Muscle layer of colon (tissue), 2 donors: ENCODE measurements around the gene IL34.
A peak's percentile ranks its signal among the peaks of the same experiment; 100 is the strongest.

Experiments
- H3K27ac ChIP-seq: one replicate; pipeline ENCODE4 v1.7.0; 2013; ENCODE audit warnings: low read depth, mild to moderate bottlenecking, low read length, moderate library complexity
- H3K27me3 ChIP-seq, 2 donors: one replicate each; pipeline ENCODE4 v1.7.0; 2013; ENCODE audit warnings: low read length in 2 of 2, mild to moderate bottlenecking in 2 of 2; ENCODE audit not compliant: insufficient read depth in 2 of 2, control insufficient read depth in 1 of 2
- H3K36me3 ChIP-seq: one replicate; pipeline ENCODE4 v1.7.0; 2013; ENCODE audit warnings: mild to moderate bottlenecking, low read length; ENCODE audit not compliant: insufficient read depth
- H3K4me1 ChIP-seq: one replicate; pipeline ENCODE4 v1.7.0; 2013; ENCODE audit warnings: mild to moderate bottlenecking, low read length; ENCODE audit not compliant: insufficient read depth
- H3K4me3 ChIP-seq, 2 donors: one replicate each; pipeline ENCODE4 v1.7.0; 2013; ENCODE audit warnings: low read length in 2 of 2, low read depth in 1 of 2, mild to moderate bottlenecking in 1 of 2, moderate library complexity in 1 of 2
- H3K9ac ChIP-seq: one replicate; pipeline ENCODE4 v1.7.0; 2013; ENCODE audit warnings: low read length
- H3K9me3 ChIP-seq: one replicate; pipeline ENCODE4 v1.7.0; 2013; ENCODE audit warnings: mild to moderate bottlenecking, low read length
- donor health status: abdominal sarcoma.
- donor health status: Adenocarcinoma of cecum.

IL34 gene

GRCh38 chr16:70651524-70651923 lies 5.2 kb downstream of the IL34 start:
- no peak overlapping the region for H3K27ac ChIP-seq
- peaks cover 7% of the 10 kb centered on the region for H3K4me1 ChIP-seq
- no peak overlapping the region for H3K9ac ChIP-seq
- no peaks in the 10 kb centered on the region for H3K36me3 ChIP-seq
- no peaks in the 10 kb centered on the region for H3K9me3 ChIP-seq
- H3K27me3 ChIP-seq: no peaks in the 10 kb centered on the region
- no peak overlapping the region for H3K4me3 ChIP-seq

- Histone ChIP-seq H3K36me3 (no peaks in the 10 kb centered on the region), H3K9ac (no peak overlapping the region), H3K27me3 (no peaks in the 10 kb centered on the region), H3K27ac (no peak overlapping the region), H3K4me3 (no peak overlapping the region), H3K4me1 (peaks cover 7% of the 10 kb centered on the region), H3K9me3 (no peaks in the 10 kb centered on the region)
Observed at GRCh38 chr16:70652322-70652721, 6.0 kb downstream of the IL34 start.

- Histone ChIP-seq H3K27me3 (no peaks in the 10 kb centered on the region), H3K4me1 (peaks cover 7% of the 10 kb centered on the region), H3K9ac (no peak overlapping the region), H3K27ac (no peak overlapping the region), H3K9me3 (no peaks in the 10 kb centered on the region), H3K4me3 (no peak overlapping the region), H3K36me3 (no peaks in the 10 kb centered on the region)
Observed at GRCh38 chr16:70653406-70653805, 7.0 kb downstream of the IL34 start.

GRCh38 chr16:70653809-70654771 lies 7.7 kb downstream of the IL34 start:
- H3K27me3 ChIP-seq: no peaks in the 10 kb centered on the region
- H3K4me3 ChIP-seq: peak overlapping the region in 1 of 2 donors; percentile 45
- H3K36me3 ChIP-seq: no peaks in the 10 kb centered on the region
- no peaks in the 10 kb centered on the region for H3K9me3 ChIP-seq
- no peak overlapping the region for H3K9ac ChIP-seq
- H3K4me1 ChIP-seq: peaks cover 7% of the 10 kb centered on the region
- H3K27ac ChIP-seq: peak overlapping the region; percentile 30

- Histone ChIP-seq H3K4me3 (no peak overlapping the region), H3K27ac (no peak overlapping the region), H3K9ac (no peak overlapping the region), H3K36me3 (no peaks in the 10 kb centered on the region), H3K27me3 (no peaks in the 10 kb centered on the region), H3K4me1 (peaks cover 7% of the 10 kb centered on the region), H3K9me3 (no peaks in the 10 kb centered on the region)
Observed at GRCh38 chr16:70656065-70656711, 9.8 kb downstream of the IL34 start.

- Histone ChIP-seq H3K9ac (no peak overlapping the region), H3K36me3 (no peaks in the 10 kb centered on the region), H3K4me3 (no peak overlapping the region), H3K27me3 (no peaks in the 10 kb centered on the region), H3K27ac (no peak overlapping the region), H3K9me3 (no peaks in the 10 kb centered on the region), H3K4me1 (peaks cover 7% of the 10 kb centered on the region)
Observed at GRCh38 chr16:70656712-70657263, 10.4 kb downstream of the IL34 start.

- Histone ChIP-seq H3K9me3 (no peaks in the 10 kb centered on the region), H3K36me3 (no peaks in the 10 kb centered on the region), H3K4me3 (no peak overlapping the region), H3K9ac (no peak overlapping the region), H3K27ac (no peak overlapping the region), H3K4me1 (peaks cover 16% of the 10 kb centered on the region), H3K27me3 (no peaks in the 10 kb centered on the region)
Observed at GRCh38 chr16:70657956-70658355, 11.6 kb downstream of the IL34 start.

- Histone ChIP-seq H3K9ac (no peak overlapping the region), H3K4me1 (peaks cover 16% of the 10 kb centered on the region), H3K9me3 (no peaks in the 10 kb centered on the region), H3K36me3 (peaks cover 7% of the 10 kb centered on the region), H3K27ac (no peak overlapping the region), H3K4me3 (no peak overlapping the region), H3K27me3 (no peaks in the 10 kb centered on the region)
Observed at GRCh38 chr16:70658921-70659320, 12.6 kb downstream of the IL34 start.

GRCh38 chr16:70659546-70659945 lies 13.2 kb downstream of the IL34 start:
- Histone ChIP-seq H3K4me1 (peaks cover 10% of the 10 kb centered on the region), H3K27me3 (no peaks in the 10 kb centered on the region), H3K9ac (no peak overlapping the region), H3K4me3 (no peak overlapping the region), H3K9me3 (no peaks in the 10 kb centered on the region), H3K36me3 (peaks cover 13% of the 10 kb centered on the region), H3K27ac (no peak overlapping the region)

GRCh38 chr16:70659953-70660671 lies 13.8 kb downstream of the IL34 start:
- H3K4me3 ChIP-seq: no peak overlapping the region
- H3K27ac ChIP-seq: no peak overlapping the region
- no peaks in the 10 kb centered on the region for H3K27me3 ChIP-seq
- peaks cover 18% of the 10 kb centered on the region for H3K36me3 ChIP-seq
- H3K9me3 ChIP-seq: no peaks in the 10 kb centered on the region
- peaks cover 10% of the 10 kb centered on the region for H3K4me1 ChIP-seq
- H3K9ac ChIP-seq: no peak overlapping the region
